Endometrial microvascular endothelial cells (primary cell): ENCODE measurements around the gene ARID4A. TPM values are rescaled to one million over a fixed set of nuclear protein-coding genes. Genes with fewer than 3 reads are reported as not detected.
"Not testable (repeated sequence)": the region's sequence is repeated elsewhere in the genome, so short reads cannot be mapped to it uniquely, and the experiment has no call there.

Experiments used
- in situ Hi-C: cut with HindIII; loops from 2 replicates; pipeline ENCODE4 v1.10.0; 2017; ENCODE audit warnings: low sequenced_read_pairs, low pct_unique_long_range_greater_than_20kb; ENCODE audit errors: inconsistent ontology term
- total RNA-seq: library from RNA; depleted of rRNA; stranded (reverse); fragments of >200 nt; gene quantifications from one replicate; pipeline ENCODE4 v1.2.3, GENCODE V29; 2015; ENCODE audit errors: inconsistent ontology term

The ARID4A gene
- total RNA-seq, 1 donor from 2014 or later = 4.6 TPM

DNA sequence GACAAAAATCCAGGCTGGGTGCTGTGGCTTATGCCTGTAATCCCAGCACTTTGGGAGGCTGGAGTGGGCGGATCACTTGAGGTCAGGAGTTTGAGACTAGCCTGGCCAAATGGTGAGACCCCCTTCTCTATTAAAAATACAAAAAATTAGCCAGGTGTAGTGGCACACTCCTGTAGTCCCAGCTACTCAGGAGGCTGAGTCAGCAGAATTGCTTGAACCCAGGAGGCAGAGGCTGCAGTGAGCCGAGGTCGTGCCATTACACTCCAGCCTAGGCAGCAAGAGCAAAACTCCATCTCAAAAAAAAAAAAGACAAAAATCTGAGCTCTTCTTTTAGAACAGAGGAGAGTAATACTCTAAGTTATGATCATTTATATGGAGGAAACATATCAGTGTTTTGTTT, 45.2 kb downstream of the ARID4A start:
- in situ Hi-C loops = not testable (repeated sequence)

DNA sequence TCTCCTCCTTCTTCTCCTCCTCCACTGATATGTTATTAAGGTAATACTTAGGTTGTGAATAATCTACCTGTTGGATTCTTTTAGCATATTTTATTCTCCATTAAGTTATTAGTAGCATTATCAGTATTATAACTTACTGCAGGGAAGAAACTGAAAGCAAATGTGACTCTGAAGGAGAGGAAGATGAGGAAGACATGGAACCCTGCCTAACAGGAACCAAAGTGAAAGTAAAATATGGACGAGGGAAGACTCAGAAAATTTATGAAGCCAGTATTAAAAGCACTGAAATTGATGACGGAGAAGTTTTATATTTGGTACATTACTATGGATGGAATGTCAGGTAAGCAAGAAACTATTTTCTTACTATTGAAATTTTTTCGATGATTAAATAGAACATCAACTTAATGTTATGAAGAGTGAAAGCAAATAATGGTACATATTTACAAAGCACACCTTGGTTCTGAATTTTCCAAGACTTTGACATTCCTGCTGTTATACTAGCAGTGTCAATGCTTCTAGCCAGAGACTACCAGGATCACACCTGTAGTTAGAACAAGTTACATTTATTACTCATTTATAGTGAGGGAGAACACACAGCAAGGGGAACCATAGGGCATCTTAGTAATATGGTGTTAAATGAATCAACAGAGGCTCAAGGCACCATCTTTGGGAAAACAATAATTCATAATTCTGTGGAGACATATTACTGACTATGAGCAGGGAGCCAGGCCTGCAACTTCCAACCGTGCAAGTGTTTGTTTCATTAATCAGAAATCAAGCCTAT, 55.4 kb downstream of the ARID4A start:
- in situ Hi-C loops = no loop called here

DNA sequence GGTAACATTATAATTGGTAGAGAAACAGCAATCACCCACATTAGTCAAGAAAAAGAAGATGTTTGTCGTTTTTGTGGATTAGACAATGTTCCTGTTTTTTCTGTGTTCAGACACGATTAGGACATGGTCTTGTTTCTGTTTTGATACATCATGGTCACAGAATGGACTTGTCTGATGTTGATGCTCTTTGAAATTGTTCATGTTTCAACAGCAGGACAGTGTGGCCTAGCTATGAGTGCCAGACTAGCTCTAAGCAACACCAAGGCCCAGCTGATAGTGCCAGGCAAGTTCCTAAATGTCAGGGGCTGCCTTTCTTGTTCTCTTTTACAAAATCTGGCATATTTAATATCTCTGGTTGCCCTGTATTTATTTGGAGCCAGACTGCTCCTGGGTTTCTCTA, 56.5 kb downstream of the ARID4A start:
- in situ Hi-C loops = no loop called here

DNA sequence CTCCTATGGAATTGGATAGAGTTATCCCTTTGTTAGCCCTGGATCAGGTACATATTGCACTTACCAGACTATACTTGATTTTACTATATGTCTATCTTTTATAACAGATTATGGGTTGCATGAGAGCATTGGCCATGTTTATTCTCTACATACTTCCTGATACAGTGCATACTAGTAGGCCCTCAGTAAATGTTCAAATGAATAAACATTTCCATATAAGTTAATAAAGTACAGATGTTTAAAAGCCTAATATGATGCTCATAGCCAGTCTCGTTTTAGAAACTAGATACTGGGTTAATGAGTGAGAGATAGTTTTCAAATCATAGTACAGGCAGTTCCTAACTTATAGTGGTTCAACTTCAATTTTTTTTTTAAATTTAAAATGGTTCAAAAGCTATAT, 57.9 kb downstream of the ARID4A start:
- in situ Hi-C loops = no loop called here

DNA sequence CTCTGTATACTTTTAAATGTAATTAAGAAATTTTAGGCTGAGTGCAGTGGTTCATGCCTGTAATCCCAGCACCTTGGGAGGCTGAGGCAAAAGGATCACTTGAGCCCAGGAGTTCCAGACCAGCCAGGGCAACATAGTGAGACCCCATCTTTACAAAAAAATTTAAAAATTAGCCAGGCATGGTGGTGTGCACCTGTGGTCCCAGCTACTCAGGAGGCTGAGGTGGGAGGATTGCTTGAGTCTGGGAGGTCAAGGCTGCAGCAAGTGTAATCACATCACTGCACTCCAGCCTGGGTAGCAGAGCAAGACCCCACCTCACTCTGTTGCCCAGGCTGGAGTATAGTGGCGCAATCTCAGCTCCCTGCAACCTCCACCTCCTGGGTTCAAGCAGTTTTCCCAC, 63.9 kb downstream of the ARID4A start:
- in situ Hi-C loops = not testable (repeated sequence)

DNA sequence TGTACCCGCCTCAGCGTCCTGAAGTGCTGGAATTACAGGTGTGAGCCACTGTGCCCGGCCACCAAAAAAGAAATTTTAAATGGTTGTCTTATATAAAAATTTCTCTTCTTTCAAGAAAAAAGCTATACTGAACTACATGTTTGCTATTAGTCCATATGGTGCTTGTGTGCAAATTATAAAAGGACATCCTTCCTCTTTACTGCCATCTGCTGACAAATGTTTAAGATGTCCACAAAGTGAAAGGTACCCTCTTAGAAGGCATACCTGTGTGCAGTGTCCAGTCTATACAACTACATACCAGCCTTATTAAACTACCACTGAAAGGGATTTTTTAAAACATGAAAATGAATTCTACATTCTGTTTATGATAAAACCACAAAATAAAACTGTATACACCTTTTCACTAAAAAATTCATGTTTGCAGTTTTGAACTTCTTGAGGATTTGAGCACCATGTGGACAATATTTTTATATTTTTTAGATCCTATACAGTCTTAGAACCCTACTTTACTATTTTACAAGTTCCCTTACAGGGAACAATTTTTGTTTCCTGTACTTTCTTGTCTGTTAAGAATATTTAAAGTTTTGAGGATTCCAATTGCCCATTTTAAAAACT, 64.5 kb downstream of the ARID4A start:
- in situ Hi-C loops = no loop called here

DNA sequence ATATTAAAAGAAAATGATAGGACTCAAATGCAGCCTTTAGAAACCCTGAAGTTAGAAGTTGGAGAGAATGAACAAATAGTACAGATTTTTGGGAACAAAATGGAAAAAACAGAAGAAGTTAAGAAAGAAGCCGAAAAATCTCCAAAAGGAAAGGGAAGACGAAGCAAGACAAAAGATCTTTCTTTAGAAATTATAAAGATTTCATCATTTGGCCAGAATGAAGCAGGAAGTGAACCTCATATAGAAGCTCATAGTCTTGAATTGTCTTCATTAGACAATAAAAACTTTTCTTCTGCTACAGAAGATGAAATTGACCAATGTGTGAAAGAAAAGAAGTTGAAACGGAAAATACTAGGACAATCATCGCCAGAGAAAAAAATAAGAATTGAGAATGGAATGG, 66.0 kb downstream of the ARID4A start:
- in situ Hi-C loops = no loop called here

DNA sequence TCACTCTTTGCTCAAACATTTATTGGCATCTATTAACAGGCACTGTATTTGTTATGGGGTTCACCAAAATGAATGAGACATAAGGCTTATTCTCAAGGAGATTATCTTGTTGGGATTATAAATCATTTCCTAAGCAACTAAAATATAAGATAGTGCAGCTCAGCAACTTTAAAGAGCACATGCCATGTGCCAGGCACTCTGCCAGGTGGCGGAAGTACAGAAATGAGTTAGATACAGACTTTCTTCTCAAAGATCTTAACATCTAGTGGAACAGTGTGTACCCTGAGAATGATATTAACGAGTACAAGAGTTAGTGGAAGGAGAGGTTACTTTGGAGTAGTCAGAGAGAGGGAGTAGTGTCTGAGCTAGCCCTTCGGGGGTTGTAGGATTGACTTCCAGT, 68.9 kb downstream of the ARID4A start:
- in situ Hi-C loops = no loop called here

DNA sequence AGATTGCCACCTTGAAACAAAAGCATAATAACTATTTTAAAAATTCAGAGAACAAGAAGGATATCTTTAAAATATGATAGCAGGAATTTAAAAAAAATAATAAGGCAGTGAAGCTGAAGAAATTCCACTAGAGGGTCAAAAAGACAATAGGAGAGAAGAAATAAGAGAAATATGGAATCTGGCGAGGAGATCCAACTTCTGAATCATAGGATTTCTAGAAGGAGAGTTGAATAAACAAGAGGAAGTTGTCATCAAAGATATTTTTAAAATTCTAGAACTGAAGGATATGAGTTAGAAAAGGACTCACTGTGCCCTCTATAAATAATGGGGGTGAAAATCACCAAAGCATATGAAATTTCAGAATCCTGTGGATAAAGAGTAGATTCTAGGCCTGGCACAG, 70.6 kb downstream of the ARID4A start:
- in situ Hi-C loops = no loop called here

DNA sequence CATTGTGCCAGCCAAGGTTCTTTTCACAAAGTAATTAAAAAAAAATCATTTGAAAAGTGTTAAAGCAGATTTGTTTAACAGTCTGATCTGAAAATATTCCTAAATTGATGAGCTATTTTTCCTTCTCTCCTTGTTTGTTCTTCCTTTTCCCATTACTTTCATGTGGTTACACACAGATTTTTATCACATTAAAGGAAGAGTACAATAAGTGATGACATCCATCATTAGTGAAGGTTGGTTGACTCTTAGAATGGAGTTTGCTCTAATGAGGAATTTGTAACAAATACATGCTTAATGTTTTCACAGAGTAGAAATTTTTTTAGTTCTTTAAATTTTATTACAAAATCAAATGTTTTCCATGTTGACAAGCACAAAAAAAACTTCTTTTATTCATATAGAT, 78.4 kb downstream of the ARID4A start:
- in situ Hi-C loops = no loop called here

DNA sequence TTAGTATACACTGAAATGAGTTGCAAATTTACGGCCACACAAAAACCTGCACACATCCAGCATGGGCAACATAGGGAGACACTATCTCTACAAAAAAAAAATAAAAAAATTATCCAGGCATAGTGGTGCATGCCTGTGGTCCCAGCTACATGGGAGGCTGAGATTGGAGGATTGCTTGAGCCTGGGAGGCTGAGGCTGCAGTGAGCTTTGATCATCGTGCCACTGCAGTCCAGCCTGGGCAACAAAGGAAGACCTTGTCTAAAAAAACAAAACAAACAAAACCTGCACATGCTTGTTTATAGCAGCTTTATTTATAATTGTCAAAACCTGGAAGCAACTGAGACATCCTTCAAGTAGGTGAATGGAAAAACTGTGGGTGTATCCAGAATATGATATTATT, 92.5 kb downstream of the ARID4A start:
- in situ Hi-C loops = no loop called here

DNA sequence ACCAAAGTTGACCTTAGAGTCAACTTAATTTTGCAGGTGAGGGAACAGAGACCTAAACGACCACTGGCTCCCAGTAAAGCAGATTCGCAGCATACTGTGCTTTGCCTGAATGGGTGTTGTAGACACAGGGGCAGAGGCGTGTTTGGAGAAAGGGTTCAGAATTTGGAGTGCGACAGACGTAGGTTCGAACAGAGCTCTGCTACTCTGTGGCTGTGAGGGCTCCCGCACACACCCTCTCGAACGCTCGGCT, 97.1 kb downstream of the ARID4A start:
- in situ Hi-C loops = no loop called here

DNA sequence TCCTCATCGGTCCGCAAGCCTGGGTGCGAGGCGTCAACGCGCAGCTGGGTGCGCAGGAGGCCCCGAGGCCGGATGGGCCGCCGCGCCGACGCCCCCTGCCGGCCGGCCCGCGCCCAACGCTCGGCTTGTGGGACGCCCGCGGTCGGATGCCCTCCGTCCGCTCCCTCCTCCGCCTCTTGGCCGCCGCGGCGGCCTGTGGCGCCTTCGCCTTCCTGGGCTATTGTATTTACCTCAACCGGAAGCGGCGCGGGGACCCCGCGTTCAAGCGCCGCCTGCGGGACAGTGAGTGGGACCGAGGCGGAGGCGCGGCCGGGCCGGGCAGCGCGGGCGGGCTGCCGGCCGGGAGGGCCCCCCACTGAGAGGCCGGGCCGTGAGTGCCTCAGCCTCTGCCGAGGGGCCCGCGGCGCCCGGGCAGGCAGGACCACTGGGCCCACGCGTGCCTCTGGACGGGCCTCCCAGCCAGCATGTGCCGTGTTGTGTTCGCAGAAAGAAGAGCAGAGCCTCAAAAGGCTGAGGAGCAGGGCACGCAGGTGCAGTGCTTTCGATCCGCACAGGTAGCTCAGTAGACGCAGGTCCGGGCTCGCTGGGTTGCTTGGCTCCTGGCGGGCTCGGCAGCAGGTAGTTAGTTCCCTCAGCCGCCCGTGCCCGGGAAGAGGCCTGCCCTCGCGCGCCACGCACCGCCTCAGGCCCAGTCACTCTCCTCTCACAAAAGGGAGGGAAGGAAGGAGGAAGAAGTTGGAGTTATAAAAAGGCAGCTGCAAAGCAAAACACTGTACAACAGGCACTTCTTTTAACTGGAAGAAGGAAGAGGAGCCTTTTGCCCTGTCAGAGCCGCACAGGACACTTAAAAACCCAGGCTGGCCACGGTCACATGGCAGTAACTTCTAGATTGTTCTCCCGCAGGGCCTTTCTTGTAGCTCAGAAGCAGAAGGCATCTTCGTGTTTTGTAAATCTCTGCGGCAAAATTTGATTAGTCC, 97.7 kb downstream of the ARID4A start, which contains the start of gene TOMM20L:
TSS of gene TOMM20L (plus strand) at position 119 of the 977 bp plus-strand sequence. CDS start at position 147, 28 bp downstream.
- in situ Hi-C loops = no loop called here

DNA sequence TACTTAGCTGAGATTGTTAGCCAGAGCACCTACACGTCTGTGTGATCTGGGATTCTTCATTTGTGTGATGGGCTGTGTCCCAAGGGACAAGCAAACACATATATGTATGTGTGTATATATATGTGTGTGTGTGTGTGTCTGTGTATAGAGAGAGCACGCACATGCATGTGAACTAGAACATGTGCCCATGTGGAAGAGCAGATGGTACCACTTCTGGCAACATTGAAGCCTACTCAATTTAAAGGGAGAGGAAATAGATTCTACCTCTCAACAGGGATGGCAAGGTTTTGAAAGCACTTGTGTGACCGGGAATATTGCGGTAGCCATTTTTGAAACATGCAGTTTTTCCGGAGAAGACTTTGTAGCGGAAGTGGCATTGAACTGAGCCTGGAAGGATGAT, 98.8 kb downstream of the ARID4A start:
- in situ Hi-C loops = no loop called here

DNA sequence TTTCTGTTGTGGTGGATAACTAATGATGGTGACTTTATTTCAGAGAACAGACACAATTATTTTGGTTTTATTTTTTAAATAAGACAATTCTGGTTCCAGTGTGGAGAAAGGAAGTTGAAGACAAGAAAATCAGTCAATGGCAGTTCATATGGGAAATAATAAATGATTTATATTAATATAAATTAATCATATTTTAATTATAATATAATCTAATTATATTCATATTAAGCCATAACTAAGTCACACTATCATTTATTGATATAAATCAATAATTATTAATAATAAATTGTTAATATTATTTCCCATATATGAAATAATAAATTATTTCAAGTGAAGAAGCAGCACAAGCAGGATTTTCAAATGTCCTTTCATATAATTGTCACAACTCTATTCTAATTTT, 100.1 kb downstream of the ARID4A start:
- in situ Hi-C loops = no loop called here

DNA sequence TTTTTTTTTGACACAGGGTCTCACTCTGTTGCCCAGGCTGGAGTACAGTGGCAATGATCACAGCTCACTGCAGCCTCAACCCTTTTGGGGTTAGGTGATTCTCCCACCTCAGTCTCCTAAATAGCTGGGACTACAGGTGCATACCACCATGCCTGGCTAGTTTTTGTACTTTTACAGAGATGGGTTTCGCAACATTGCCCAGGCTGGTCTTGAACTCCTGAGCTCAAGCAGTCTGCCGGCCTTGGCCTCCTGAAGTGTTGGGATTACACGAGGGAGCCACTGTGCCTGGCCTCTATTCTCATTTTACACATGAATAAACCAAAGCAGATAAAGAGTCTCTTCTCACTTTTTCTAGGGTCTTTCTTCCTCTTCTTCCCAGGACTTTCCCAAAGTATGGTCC, 100.5 kb downstream of the ARID4A start:
- in situ Hi-C loops = no loop called here

DNA sequence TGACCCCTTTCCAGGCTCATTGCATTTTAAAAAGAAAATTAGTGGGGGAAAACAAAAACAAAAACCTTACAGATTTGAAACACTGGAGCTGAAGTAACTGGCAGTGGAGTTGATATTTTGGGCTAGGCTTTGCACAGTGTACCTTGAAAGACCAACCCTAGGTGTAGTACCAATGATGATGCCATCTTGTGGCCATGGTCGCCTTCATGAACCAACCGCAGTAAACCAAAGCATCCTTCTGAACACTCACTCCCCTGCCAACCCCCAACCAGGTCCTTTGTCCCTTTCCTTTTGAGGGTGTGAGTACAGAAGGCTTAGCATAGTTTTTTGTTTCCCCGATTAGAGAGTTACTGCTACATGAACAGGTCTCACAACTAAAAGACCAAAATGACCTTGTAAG, 103.2 kb downstream of the ARID4A start:
- in situ Hi-C loops = no loop called here

DNA sequence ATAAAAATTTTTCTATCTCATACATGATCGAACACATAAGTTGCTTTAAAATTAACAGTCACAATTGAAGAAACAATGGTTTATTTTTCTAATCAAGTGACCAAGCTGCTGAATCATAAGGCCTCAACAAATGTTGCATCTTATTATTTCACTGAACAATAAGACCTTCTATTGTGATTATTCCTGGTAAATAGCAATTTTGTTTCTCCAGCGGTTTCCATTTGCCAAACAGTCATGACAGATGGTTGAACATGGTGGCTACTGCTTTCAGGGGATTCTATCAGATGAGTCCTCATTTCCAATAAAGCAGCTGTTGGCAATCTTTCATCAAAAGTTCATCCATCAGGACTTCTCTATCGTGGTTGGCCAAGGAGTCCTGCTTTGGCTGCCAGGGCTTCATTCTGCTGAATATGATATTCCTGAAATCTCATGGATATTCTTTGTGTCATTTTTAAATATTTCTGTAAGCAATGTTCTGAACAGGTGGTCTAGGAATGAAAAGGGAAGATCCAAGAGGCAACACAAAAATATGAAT, 110.4 kb downstream of the ARID4A start:
- in situ Hi-C loops = no loop called here

DNA sequence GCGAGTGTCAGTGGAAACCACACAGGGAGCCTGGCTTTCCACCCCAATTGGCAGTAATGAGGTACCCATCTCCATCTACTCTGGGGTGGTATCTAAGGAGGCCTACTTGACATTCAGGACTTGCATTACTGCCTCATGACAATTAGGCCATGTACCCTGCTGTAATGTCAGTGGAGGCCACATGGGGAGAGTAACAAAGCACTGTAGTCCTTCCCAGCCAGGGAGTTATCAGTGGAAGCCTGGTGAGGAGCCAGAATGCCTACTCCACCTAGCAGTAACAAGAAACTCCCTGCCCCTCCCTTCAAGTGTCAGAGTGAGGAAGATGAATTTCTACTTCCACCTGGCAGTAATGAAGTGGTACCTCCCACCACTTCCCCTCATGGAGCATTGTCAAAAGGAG, 116.5 kb downstream of the ARID4A start:
- in situ Hi-C loops = no loop called here
